Spleen (tissue), 11 donors: ENCODE results near the gene SARS2. TPM values are rescaled to one million over a fixed set of nuclear protein-coding genes. Genes with fewer than 3 reads are reported as not detected.

Experiments
- DNase-seq: peaks from one replicate; pipeline ENCODE4 v3.0.0-alpha.2; 2020
- H3K27ac ChIP-seq, 8 donors: fragments of 200-600 bp; sonication (generic) in 7 of 8; 1 replicate in 4 of 8; 2 replicates in 4 of 8; pipeline versions ENCODE4 v1.5.0 to v1.8.0; 2016 to 2021; ENCODE audit warnings: inconsistent platforms in 4 of 8, mild to moderate bottlenecking in 4 of 8, moderate library complexity in 1 of 8
- H3K27me3 ChIP-seq, 7 donors: fragments of 200-600 bp; sonication (generic) in 6 of 7; replicated peaks in 1 of 7; 1 replicate in 4 of 7; 2 replicates in 3 of 7; pipeline versions ENCODE4 v1.5.0 to v1.8.0; 2016 to 2021; ENCODE audit warnings: inconsistent platforms in 3 of 7, mild to moderate bottlenecking in 1 of 7
- H3K36me3 ChIP-seq, 6 donors: fragments of 200-600 bp; sonication (generic) in 5 of 6; 1 replicate in 4 of 6; 2 replicates in 2 of 6; pipeline versions ENCODE4 v1.5.0 to v1.8.0; 2016 to 2021; ENCODE audit warnings: inconsistent platforms in 2 of 6
- H3K4me1 ChIP-seq, 6 donors: fragments of 200-600 bp; sonication (generic) in 5 of 6; 1 replicate in 3 of 6; 2 replicates in 3 of 6; pipeline versions ENCODE4 v1.5.0 to v1.8.0; 2016 to 2021; ENCODE audit warnings: inconsistent platforms in 3 of 6
- H3K4me3 ChIP-seq, 8 donors: fragments of 200-600 bp; sonication (generic) in 7 of 8; 1 replicate in 4 of 8; 2 replicates in 4 of 8; pipeline versions ENCODE4 v1.5.0 to v1.8.0; 2016 to 2021; ENCODE audit warnings: inconsistent platforms in 4 of 8, mild to moderate bottlenecking in 4 of 8, moderate library complexity in 2 of 8
- H3K9me3 ChIP-seq, 8 donors: fragments of 200-600 bp; sonication (generic) in 7 of 8; 1 replicate in 4 of 8; 2 replicates in 4 of 8; pipeline versions ENCODE4 v1.5.0 to v1.8.0; 2016 to 2021; ENCODE audit warnings: inconsistent platforms in 4 of 8
- CTCF ChIP-seq, 11 experiments: fragments of 200-600 bp in 7 of 11; fragments of 450-650 bp in 4 of 11; sonication (generic) in 4 of 11; IDR thresholded peaks in 8 of 11; conservative IDR thresholded peaks in 3 of 11; 1 replicate in 7 of 11; 2 replicates in 4 of 11; pipeline versions ENCODE4 v1.4.0 to v1.8.0; 2016 to 2021; ENCODE audit warnings: antibody characterized with exemption in 11 of 11, inconsistent platforms in 4 of 11, mild to moderate bottlenecking in 1 of 11
- POLR2A ChIP-seq, 3 donors: fragments of 450-650 bp; IDR thresholded peaks; one replicate each; pipeline ENCODE4 v1.5.1; 2017; ENCODE audit warnings: antibody characterized with exemption in 3 of 3, mild to moderate bottlenecking in 1 of 3
- POLR2AphosphoS5 ChIP-seq, 3 donors: sonication (generic); formaldehyde crosslinking; IDR thresholded peaks; one replicate each; pipeline ENCODE4 v1.5.1; 2017; ENCODE audit warnings: antibody characterized with exemption in 3 of 3
- WGBS, 5 donors: extraction: QIAGEN DNeasy Blood & Tissue Kit in 3 of 5; methylation state at CpG; one replicate each; pipeline versions ENCODE4 v1.1.5 to v1.1.7; 2013 to 2018; 5-methylcytosine and 5-hydroxymethylcytosine counted together
- intact Hi-C: fragments of 100-400 bp; cut with DNase I; formaldehyde crosslinking; loops from one replicate; pipeline ENCODE4 v1.15.0; 2023; ENCODE audit warnings: low total_unique reads
- polyA plus RNA-seq, 3 donors: library from polyadenylated mRNA; stranded (reverse); fragments of 200-250 nt; gene quantifications; one replicate each; pipeline ENCODE4 v1.2.1, GENCODE V29; 2013
- total RNA-seq, 7 donors: library from RNA; depleted of rRNA in 3 of 7; stranded (reverse); fragments of >200 nt in 3 of 7; fragmentation: NEBNext Ultra II Directional in 4 of 7; extraction: Animal tissue kit (Norgen Biotek cat#: 25700) in 4 of 7; gene quantifications; one replicate each; pipeline versions ENCODE4 v1.1.0 to v1.2.1, GENCODE V29; 2016 to 2021
- donor health status: healthy with polysubstance abuse.
- donor health status: DM: no; HTN: no; CAD: no; lungs with moderate emphysema.
- donor health status: DM: no; HTN: no; CAD: no.
- donor health status: Bipolar disorder and iron deficiency.
- donor health status: healthy.
- donor health status: DM: no; HTN: no; CAD: no.
- donor health status: DM: yes; HTN: yes; CAD: no.

Gene SARS2
- total and polyA plus RNA-seq, 10 donors, result 12.5 to 70.3 (median 26.9) TPM

DNA sequence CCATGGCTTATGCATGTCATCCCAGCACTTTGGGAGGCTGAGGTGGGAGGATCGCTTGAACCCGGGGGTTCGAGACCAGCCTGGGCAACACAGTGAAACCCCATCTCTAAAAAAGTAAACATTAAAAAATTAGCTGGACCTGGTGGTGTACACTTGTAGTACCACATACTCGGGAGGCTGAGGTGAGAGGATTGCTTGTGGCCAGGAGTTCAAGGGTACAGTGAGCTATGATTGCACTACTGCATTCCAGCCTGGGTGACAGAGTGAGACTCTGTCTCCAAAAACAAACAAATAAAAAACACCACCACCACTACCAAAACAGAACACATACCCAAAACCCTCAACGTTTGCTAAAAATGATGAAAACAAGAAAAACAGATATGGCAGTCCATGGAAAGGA lies 29.1 kb upstream of the SARS2 start:
- H3K4me1 ChIP-seq, result peaks cover 0 to 8% (median 5%) of the 10 kb centered on the region in 6 donors
- TF ChIP-seq CTCF (IDR thresholded peaks at IDR 0.05 in 8 of 11, conservative IDR thresholded peaks at IDR 0.05 in 3 of 11) (no peak), POLR2AphosphoS5 (IDR thresholded peaks at IDR 0.05) (no peak)
- DNase-seq, result no peak
- no peaks in the 10 kb centered on the region for H3K9me3 ChIP-seq
- no peaks in the 10 kb centered on the region for H3K36me3 ChIP-seq
- no peak overlapping the region for H3K4me3 ChIP-seq
- peaks cover 0 to 18% (median 0%) of the 10 kb centered on the region in 7 donors for H3K27me3 ChIP-seq
- no peak overlapping the region for H3K27ac ChIP-seq
- intact Hi-C loops, result no loop called here
- 80 to 90% (median 87%) methylated on average over 5 of the region's 5 CpGs for WGBS, 5 donors

DNA sequence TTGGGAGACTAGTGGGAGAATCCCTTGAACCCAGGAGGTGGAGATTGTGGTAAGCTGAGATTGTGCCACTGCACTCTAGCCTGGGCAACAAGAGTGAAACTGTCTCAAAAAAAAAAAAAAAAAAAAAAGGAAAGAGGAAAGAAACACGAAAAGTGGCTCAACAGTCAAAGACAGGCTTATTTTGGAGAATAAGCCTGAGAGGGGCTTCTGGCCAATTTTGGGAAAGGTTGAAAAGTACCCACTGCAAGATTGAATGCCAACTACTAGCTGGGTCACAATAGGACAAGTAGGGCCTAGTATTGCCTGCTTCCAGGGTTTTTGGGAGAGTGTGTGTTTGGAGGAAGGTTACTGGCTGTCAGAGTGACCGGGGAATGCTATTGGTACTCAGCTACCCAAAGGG lies 27.7 kb upstream of the SARS2 start:
- no peak overlapping the region for H3K27ac ChIP-seq
- H3K4me1 ChIP-seq, result peaks cover 0 to 8% (median 5%) of the 10 kb centered on the region in 6 donors
- TF ChIP-seq POLR2AphosphoS5 (IDR thresholded peaks at IDR 0.05) (no peak), POLR2A (IDR thresholded peaks at IDR 0.05) (no peak), CTCF (IDR thresholded peaks at IDR 0.05 in 8 of 11, conservative IDR thresholded peaks at IDR 0.05 in 3 of 11) (no peak)
- no peak overlapping the region for H3K4me3 ChIP-seq
- peaks cover 0 to 18% (median 0%) of the 10 kb centered on the region in 7 donors for H3K27me3 ChIP-seq
- intact Hi-C loops, result no loop called here
- 81 to 89% (median 85%) methylated on average over 2 of the region's 2 CpGs for WGBS, 5 donors
- no peak for DNase-seq
- no peaks in the 10 kb centered on the region for H3K36me3 ChIP-seq
- no peaks in the 10 kb centered on the region for H3K9me3 ChIP-seq

DNA sequence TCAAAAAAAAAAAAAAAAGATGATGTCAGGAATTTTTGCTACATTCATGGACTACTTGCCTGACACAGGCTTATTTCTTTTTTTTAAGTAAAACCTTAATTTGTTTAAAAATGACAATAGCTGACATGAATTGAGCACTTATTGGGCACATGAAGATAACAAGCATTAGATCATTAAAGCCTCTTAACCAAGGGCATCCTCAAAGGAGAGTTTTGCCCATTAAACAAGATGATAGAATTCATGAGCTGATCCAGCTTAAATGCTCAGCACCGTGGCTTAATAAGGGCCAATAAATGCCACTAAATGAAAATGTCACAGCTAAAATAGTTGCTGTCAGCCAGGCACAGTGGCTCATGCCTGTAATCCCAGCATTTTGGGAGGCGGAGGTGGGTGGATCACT lies 25.7 kb upstream of the SARS2 start:
- Histone ChIP-seq H3K27me3 (peaks cover 0 to 35% (median 0%) of the 10 kb centered on the region in 7 donors), H3K36me3 (no peaks in the 10 kb centered on the region), H3K4me3 (no peak overlapping the region), H3K9me3 (no peaks in the 10 kb centered on the region), H3K4me1 (no peaks in the 10 kb centered on the region), H3K27ac (no peak overlapping the region)
- TF ChIP-seq POLR2A (IDR thresholded peaks at IDR 0.05), result no peak
- no peak for TF ChIP-seq POLR2AphosphoS5 (IDR thresholded peaks at IDR 0.05)
- TF ChIP-seq CTCF (IDR thresholded peaks at IDR 0.05 in 8 of 11, conservative IDR thresholded peaks at IDR 0.05 in 3 of 11), result no peak
- 83 to 95% (median 87%) methylated on average over 2 of the region's 2 CpGs for WGBS, 5 donors
- intact Hi-C loops, result no loop called here
- DNase-seq, result no peak

GRCh38 chr19:38953677-38954076 lies 23.1 kb upstream of the SARS2 start:
- 61 to 77% (median 67%) methylated on average over 4 of the region's 4 CpGs for WGBS, 5 donors
- intact Hi-C loops, result no loop called here
- Histone ChIP-seq H3K27me3 (peaks cover 0 to 61% (median 10%) of the 10 kb centered on the region in 7 donors), H3K27ac (no peak overlapping the region), H3K9me3 (no peaks in the 10 kb centered on the region), H3K36me3 (no peaks in the 10 kb centered on the region), H3K4me3 (no peak overlapping the region), H3K4me1 (peaks cover 8 to 15% (median 11%) of the 10 kb centered on the region in 6 donors)
- no peak for TF ChIP-seq POLR2A (IDR thresholded peaks at IDR 0.05)
- DNase-seq, result peak; percentile 48
